Measurements from ENCODE around the gene PRR13. TPM values are rescaled to one million over a fixed set of nuclear protein-coding genes. Genes with fewer than 3 reads are reported as not detected.

PRR13 gene
- total and polyA plus RNA-seq, 2 of the 8 experiments (the other 6 are each of a cell fraction or from before 2014, with no cell fraction given) = 82.9 to 185 TPM

- no peaks in the 10 kb centered on the region for H3K9me3 ChIP-seq (ENCODE audit: insufficient read depth in 2 of 2, low read depth in 1 of 2, low read length in 1 of 2)
- 90% methylated on average over 7 of the region's 7 CpGs; no CpG with 5 or more reads in 1 of the 2 experiments for WGBS, 2 experiments (ENCODE audit: extremely low coverage in 1 of 2, insufficient coverage in 1 of 2, insufficient read length in 1 of 2, insufficient replicate concordance in 2 of 2, low coverage in 1 of 2, low lambda C conversion rate in 2 of 2, missing lambda C conversion rate in 1 of 2)
- H3K79me2 ChIP-seq (ENCODE audit: control insufficient read depth in 1 of 2, insufficient read depth in 2 of 2, low read length in 2 of 2) = no peaks in the 10 kb centered on the region
- no peak overlapping the region for H2AFZ ChIP-seq (ENCODE audit: low read length)
- no peaks in the 10 kb centered on the region for H3K4me1 ChIP-seq (replicated peaks in 1 of 4; ENCODE audit: control insufficient read depth in 3 of 4, insufficient read depth in 4 of 4, low read length in 3 of 4)
- H2BK20ac ChIP-seq (ENCODE audit: low read length) = no peak overlapping the region
- H4K91ac ChIP-seq (replicated peaks; ENCODE audit: insufficient read length, low read length) = no peak overlapping the region
- no peak overlapping the region for H3K4me2 ChIP-seq (ENCODE audit: insufficient read depth in 1 of 2, low read depth in 2 of 2, low read length in 2 of 2)
- H3K9ac ChIP-seq (replicated peaks in 1 of 4; ENCODE audit: extremely low read depth in 1 of 4, low read depth in 3 of 4, low read length in 3 of 4) = no peak overlapping the region
- H3K56ac ChIP-seq (replicated peaks; ENCODE audit: insufficient read length, low read depth, low read length) = no peak overlapping the region
- H2AK5ac ChIP-seq (ENCODE audit: low read depth, low read length) = no peak overlapping the region
- no peak overlapping the region for H4K8ac ChIP-seq (ENCODE audit: extremely low read depth, insufficient read depth, low read length)
- H3K23me2 ChIP-seq (ENCODE audit: low read depth, low read length) = no peaks in the 10 kb centered on the region
- POLR2A ChIA-PET (ENCODE audit: partially characterized antibody) = interaction anchor here (1.0 to 2.0 kb wide), 9 partner anchors 9 to 411 kb away, joined by 3 to 11 read pairs (median 4); no protein-coding TSS in a partner anchor
- no peaks in the 10 kb centered on the region for H3K79me1 ChIP-seq (ENCODE audit: low read depth, low read length)
- H3K27me3 ChIP-seq (replicated peaks in 1 of 4; ENCODE audit: control insufficient read depth in 3 of 4, extremely low read depth in 1 of 4, insufficient read depth in 3 of 4, low read length in 3 of 4) = no peaks in the 10 kb centered on the region
- no peak overlapping the region for H3K4ac ChIP-seq (replicated peaks; ENCODE audit: insufficient read length, low read depth, low read length)
- no peak overlapping the region for H2BK120ac ChIP-seq (replicated peaks; ENCODE audit: low read depth, low read length)
- no peak overlapping the region for H2BK12ac ChIP-seq (ENCODE audit: low read depth, low read length)
- TF ChIP-seq GTF2F1 (IDR thresholded peaks at IDR 0.05; ENCODE audit: borderline replicate concordance, low read depth, low read length) (no peak), SRF (IDR thresholded peaks at IDR 0.05; ENCODE audit: low read depth, low read length) (no peak), CBX5 (IDR thresholded peaks at IDR 0.05; ENCODE audit: low read depth, low read length) (no peak), ASH2L (IDR thresholded peaks at IDR 0.05; ENCODE audit: low read length) (no peak), CREB1 (IDR thresholded peaks at IDR 0.05) (no peak), YY1 (IDR thresholded peaks at IDR 0.05; ENCODE audit: low read depth, low read length) (no peak), CTBP2 (IDR thresholded peaks at IDR 0.05; ENCODE audit: borderline replicate concordance, insufficient read depth, insufficient read length, low read length) (no peak), KDM4A (IDR thresholded peaks at IDR 0.05; ENCODE audit: low read depth, low read length, severe bottlenecking) (no peak)
- TF ChIP-seq, protein P1, sequence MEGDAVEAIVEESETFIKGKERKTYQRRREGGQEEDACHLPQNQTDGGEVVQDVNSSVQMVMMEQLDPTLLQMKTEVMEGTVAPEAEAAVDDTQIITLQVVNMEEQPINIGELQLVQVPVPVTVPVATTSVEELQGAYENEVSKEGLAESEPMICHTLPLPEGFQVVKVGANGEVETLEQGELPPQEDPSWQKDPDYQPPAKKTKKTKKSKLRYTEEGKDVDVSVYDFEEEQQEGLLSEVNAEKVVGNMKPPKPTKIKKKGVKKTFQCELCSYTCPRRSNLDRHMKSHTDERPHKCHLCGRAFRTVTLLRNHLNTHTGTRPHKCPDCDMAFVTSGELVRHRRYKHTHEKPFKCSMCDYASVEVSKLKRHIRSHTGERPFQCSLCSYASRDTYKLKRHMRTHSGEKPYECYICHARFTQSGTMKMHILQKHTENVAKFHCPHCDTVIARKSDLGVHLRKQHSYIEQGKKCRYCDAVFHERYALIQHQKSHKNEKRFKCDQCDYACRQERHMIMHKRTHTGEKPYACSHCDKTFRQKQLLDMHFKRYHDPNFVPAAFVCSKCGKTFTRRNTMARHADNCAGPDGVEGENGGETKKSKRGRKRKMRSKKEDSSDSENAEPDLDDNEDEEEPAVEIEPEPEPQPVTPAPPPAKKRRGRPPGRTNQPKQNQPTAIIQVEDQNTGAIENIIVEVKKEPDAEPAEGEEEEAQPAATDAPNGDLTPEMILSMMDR (IDR thresholded peaks at IDR 0.05; ENCODE audit: control extremely low read depth in 1 of 3, insufficient read depth in 1 of 3, low read depth in 1 of 3, low read length in 3 of 3) = no peak
- TF ChIP-seq, protein P2, sequence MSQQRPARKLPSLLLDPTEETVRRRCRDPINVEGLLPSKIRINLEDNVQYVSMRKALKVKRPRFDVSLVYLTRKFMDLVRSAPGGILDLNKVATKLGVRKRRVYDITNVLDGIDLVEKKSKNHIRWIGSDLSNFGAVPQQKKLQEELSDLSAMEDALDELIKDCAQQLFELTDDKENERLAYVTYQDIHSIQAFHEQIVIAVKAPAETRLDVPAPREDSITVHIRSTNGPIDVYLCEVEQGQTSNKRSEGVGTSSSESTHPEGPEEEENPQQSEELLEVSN (IDR thresholded peaks at IDR 0.05) = no peak
- H3K4me3 ChIP-seq (ENCODE audit: extremely low read depth in 1 of 4, insufficient read depth in 2 of 4, low read depth in 3 of 4, low read length in 4 of 4) = no peak overlapping the region
- H3K27ac ChIP-seq (ENCODE audit: low read depth, low read length) = no peak overlapping the region
- no peaks in the 10 kb centered on the region for H4K20me1 ChIP-seq (replicated peaks in 1 of 2; ENCODE audit: control insufficient read depth in 1 of 2, insufficient read depth in 2 of 2, low read length in 2 of 2)
- no peak overlapping the region for H4K5ac ChIP-seq (ENCODE audit: insufficient read length, low read depth, low read length)
- no peak overlapping the region for H2BK15ac ChIP-seq (ENCODE audit: low read length)
- no peak for FAIRE-seq
- H3K18ac ChIP-seq (ENCODE audit: extremely low read depth, low read length) = no peak overlapping the region
- CTCF ChIA-PET (ENCODE audit: partially characterized antibody) = interaction anchor here (0.6 to 4.9 kb wide), 10 partner anchors 19 to 113 kb away, joined by 3 to 35 read pairs (median 3); partner anchors contain the start of gene SP7
- no peak for DNase-seq (ENCODE audit: low read depth in 1 of 2, low spot score in 2 of 2)
- H2BK5ac ChIP-seq (ENCODE audit: low read depth, low read length) = no peak overlapping the region
- H3K14ac ChIP-seq (ENCODE audit: insufficient read length) = no peak overlapping the region
- no peaks in the 10 kb centered on the region for H3K36me3 ChIP-seq (ENCODE audit: control insufficient read depth in 2 of 4, insufficient read depth in 4 of 4, low read length in 3 of 4)
- no peak overlapping the region for H3K23ac ChIP-seq (ENCODE audit: insufficient read length)
Measured at GRCh38 chr12:53427905-53428594, 13.5 kb upstream of the PRR13 start.
